Stomach (tissue), 4 donors: Measurements from ENCODE around the gene PI4KB.

Experiments used
- POLR2A ChIP-seq, 4 donors: fragments of 450-650 bp; IDR thresholded peaks; one replicate each; pipeline ENCODE4 v1.6.1; 2016; ENCODE audit warnings: antibody characterized with exemption in 4 of 4, control low read depth in 2 of 4, mild to moderate bottlenecking in 1 of 4, moderate library complexity in 1 of 4
- POLR2AphosphoS5 ChIP-seq, 3 donors: sonication (generic); formaldehyde crosslinking; IDR thresholded peaks; one replicate each; pipeline ENCODE4 v1.6.1; 2016; ENCODE audit warnings: antibody characterized with exemption in 3 of 3
- TF ChIP-seq, protein P1 (sequence below), 7 experiments: fragments of 450-650 bp in 4 of 7; fragments of 200-600 bp in 3 of 7; sonication (generic) in 3 of 7; IDR thresholded peaks; one replicate each; pipeline ENCODE4 v1.5.1; 2016 to 2019; ENCODE audit warnings: antibody characterized with exemption in 7 of 7, control low read depth in 2 of 7, mild to moderate bottlenecking in 1 of 7

DNA sequence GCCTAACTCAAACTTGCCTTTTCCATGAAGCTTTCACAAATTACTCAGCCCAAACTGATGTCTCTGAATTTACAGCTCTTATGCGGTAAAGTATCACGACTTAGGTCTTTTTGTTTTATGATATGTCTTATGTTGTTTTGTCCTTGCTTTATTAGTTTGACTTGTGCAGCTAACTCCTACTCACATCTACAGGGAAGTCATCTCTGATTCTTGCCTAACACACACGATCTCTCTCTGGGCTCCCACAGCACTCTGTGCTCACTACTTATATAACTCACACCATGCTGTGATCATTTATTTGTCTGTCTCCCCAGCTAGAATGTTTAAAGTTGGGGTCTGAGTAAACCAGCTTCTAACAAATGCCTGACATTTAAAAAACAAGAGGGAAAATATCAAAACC lies 9.3 kb upstream of the PI4KB start:
- no peak for TF ChIP-seq POLR2A (IDR thresholded peaks at IDR 0.05)
- TF ChIP-seq, protein P1, sequence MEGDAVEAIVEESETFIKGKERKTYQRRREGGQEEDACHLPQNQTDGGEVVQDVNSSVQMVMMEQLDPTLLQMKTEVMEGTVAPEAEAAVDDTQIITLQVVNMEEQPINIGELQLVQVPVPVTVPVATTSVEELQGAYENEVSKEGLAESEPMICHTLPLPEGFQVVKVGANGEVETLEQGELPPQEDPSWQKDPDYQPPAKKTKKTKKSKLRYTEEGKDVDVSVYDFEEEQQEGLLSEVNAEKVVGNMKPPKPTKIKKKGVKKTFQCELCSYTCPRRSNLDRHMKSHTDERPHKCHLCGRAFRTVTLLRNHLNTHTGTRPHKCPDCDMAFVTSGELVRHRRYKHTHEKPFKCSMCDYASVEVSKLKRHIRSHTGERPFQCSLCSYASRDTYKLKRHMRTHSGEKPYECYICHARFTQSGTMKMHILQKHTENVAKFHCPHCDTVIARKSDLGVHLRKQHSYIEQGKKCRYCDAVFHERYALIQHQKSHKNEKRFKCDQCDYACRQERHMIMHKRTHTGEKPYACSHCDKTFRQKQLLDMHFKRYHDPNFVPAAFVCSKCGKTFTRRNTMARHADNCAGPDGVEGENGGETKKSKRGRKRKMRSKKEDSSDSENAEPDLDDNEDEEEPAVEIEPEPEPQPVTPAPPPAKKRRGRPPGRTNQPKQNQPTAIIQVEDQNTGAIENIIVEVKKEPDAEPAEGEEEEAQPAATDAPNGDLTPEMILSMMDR (IDR thresholded peaks at IDR 0.05) = no peak
- no peak for TF ChIP-seq POLR2AphosphoS5 (IDR thresholded peaks at IDR 0.05)
